Esophagus (tissue), 2 donors: Measurements from ENCODE around the gene CRELD2. TPM values are rescaled to one million over a fixed set of nuclear protein-coding genes. Genes with fewer than 3 reads are reported as not detected.
A peak's percentile ranks its signal among the peaks of the same experiment; 100 is the strongest.

Experiments used
- H3K27ac ChIP-seq, 2 donors: one replicate each; pipeline ENCODE4 v1.5.1; 2013; ENCODE audit warnings: low read depth in 2 of 2, mild to moderate bottlenecking in 2 of 2, inconsistent platforms in 1 of 2, low read length in 1 of 2, moderate library complexity in 1 of 2
- H3K27me3 ChIP-seq, 2 donors: one replicate each; pipeline ENCODE4 v1.6.1; 2013; ENCODE audit warnings: low read length in 2 of 2, control low read depth in 1 of 2, mild to moderate bottlenecking in 1 of 2; ENCODE audit not compliant: insufficient read depth in 2 of 2, control insufficient read depth in 1 of 2
- H3K36me3 ChIP-seq, 2 donors: one replicate each; pipeline ENCODE4 v1.6.1; 2013; ENCODE audit warnings: low read length in 1 of 2; ENCODE audit not compliant: control insufficient read depth in 2 of 2, insufficient read depth in 2 of 2
- H3K4me1 ChIP-seq, 2 donors: one replicate each; pipeline ENCODE4 v1.6.1; 2013; ENCODE audit warnings: low read length in 1 of 2; ENCODE audit not compliant: control insufficient read depth in 2 of 2, insufficient read depth in 2 of 2
- H3K4me3 ChIP-seq, 2 donors: one replicate each; pipeline ENCODE4 v1.5.1; 2013; ENCODE audit warnings: low read length in 2 of 2, mild to moderate bottlenecking in 2 of 2, low read depth in 1 of 2, moderate library complexity in 1 of 2
- H3K9me3 ChIP-seq, 2 donors: one replicate each; pipeline ENCODE4 v1.6.1; 2013; ENCODE audit warnings: mild to moderate bottlenecking in 2 of 2, low read depth in 1 of 2, low read length in 1 of 2, moderate library complexity in 1 of 2; ENCODE audit not compliant: control insufficient read depth in 2 of 2, insufficient read depth in 1 of 2
- WGBS, 2 donors: extraction: QIAGEN DNeasy Blood & Tissue Kit; methylation state at CpG; one replicate each; pipeline ENCODE4 v1.1.7; 2013; 5-methylcytosine and 5-hydroxymethylcytosine counted together
- polyA plus RNA-seq, 2 donors: library from polyadenylated mRNA; stranded (reverse); fragments of 200-250 nt; gene quantifications; one replicate each; pipeline ENCODE4 v1.2.3, GENCODE V29; 2013
- donor health status: healthy with polysubstance abuse.
- donor health status: Bipolar disorder and iron deficiency.

The CRELD2 gene
- polyA plus RNA-seq, 2 donors = 16.1 to 31.2 TPM

DNA sequence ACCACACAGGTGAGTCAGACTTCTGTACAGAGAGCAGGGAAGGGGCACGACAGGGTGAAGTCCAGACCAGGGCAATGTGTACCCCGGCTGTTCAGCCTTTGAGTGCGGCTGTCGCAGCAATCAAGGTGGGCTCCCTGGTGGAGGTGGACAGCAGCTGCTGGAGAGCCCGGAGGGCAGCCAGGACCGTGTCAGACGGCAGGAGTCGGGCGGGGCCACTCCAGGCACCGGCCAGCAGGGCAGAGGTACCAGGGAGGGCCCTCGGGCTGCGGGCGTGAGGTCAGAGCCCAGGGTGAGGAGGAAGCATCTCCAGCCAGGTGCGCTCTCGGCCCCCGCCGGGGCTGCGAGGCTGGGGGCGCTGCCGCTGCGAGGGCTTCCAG is 41.3 kb downstream of the CRELD2 start:
- Histone ChIP-seq H3K4me3 (peak overlapping the region; percentile 87 to 97), H3K9me3 (no peaks in the 10 kb centered on the region), H3K4me1 (peaks cover 0 to 23% of the 10 kb centered on the region in 2 donors), H3K36me3 (peaks cover 10 to 28% of the 10 kb centered on the region in 2 donors), H3K27me3 (no peaks in the 10 kb centered on the region), H3K27ac (peak overlapping the region; percentile 86 to 98)
- WGBS, 2 donors = 6 to 7% methylated on average over 21 of the region's 21 CpGs

DNA sequence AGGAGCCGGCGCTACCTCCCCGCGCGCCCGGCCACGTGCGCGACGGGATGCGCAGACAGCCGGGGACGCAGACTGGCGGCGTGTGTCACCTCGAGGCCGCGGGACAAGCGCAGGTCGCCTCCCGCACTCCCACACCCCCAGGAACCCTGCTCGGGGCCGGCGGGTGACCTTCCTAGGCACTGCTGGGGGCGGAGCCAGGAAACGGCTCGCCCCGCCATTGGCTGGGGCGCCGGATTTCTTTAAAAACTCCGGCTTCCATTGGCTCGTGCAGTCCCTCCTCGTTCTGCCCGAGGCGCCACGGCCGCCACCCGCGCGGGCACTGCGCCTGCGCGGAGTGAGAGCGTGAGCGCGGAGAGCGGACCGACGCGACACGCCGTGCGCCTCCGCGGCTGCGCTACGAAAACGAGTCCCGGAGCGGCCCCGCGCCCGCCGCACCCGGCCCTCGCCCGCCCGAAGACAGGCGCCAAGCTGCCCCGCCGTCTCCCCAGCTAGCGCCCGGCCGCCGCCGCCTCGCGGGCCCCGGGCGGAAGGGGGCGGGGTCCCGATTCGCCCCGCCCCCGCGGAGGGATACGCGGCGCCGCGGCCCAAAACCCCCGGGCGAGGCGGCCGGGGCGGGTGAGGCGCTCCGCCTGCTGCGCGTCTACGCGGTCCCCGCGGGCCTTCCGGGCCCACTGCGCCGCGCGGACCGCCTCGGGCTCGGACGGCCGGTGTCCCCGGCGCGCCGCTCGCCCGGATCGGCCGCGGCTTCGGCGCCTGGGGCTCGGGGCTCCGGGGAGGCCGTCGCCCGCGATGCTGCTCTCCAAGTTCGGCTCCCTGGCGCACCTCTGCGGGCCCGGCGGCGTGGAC is 41.9 kb downstream of the CRELD2 start, which contains the start of gene PIM3:
Gene PIM3, plus strand, starts transcription at position 614 of the 846 bp plus-strand sequence. Its CDS starts 176 bp downstream, at position 790.
- peaks cover 0 to 20% of the 10 kb centered on the region in 2 donors for H3K4me1 ChIP-seq
- peak within 1 kb of the TSS; percentile 98 to 99 for H3K27ac ChIP-seq
- no peaks in the 10 kb centered on the region for H3K9me3 ChIP-seq
- 1% methylated on average over 80 to 137 of the region's 137 CpGs for WGBS, 2 donors
- H3K36me3 ChIP-seq = peaks cover 10 to 31% of the 10 kb centered on the region in 2 donors
- H3K27me3 ChIP-seq = no peaks in the 10 kb centered on the region
- peak within 1 kb of the TSS; percentile 87 to 97 for H3K4me3 ChIP-seq

DNA sequence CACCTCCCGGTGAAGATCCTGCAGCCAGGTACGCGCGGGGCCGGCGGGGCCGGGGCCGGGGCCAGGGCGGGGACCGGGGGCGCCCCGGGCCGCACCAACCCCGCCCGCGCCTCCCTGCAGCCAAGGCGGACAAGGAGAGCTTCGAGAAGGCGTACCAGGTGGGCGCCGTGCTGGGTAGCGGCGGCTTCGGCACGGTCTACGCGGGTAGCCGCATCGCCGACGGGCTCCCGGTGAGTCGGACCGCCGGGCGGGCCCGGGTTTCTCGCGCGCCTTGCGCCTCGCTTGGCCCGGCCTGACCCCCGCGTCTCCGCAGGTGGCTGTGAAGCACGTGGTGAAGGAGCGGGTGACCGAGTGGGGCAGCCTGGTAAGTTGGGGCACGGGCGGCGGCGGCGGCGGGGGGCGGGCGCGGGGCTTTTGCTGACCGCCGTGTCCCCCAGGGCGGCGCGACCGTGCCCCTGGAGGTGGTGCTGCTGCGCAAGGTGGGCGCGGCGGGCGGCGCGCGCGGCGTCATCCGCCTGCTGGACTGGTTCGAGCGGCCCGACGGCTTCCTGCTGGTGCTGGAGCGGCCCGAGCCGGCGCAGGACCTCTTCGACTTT is 42.7 kb downstream of the CRELD2 start:
- H3K27me3 ChIP-seq = no peaks in the 10 kb centered on the region
- peaks cover 0 to 20% of the 10 kb centered on the region in 2 donors for H3K4me1 ChIP-seq
- H3K36me3 ChIP-seq = peaks cover 10 to 31% of the 10 kb centered on the region in 2 donors
- peak overlapping the region; percentile 98 to 99 for H3K27ac ChIP-seq
- WGBS, 2 donors = 0 to 1% methylated on average over 59 to 84 of the region's 84 CpGs
- H3K9me3 ChIP-seq = no peaks in the 10 kb centered on the region
- peak overlapping the region; percentile 87 to 97 for H3K4me3 ChIP-seq

DNA sequence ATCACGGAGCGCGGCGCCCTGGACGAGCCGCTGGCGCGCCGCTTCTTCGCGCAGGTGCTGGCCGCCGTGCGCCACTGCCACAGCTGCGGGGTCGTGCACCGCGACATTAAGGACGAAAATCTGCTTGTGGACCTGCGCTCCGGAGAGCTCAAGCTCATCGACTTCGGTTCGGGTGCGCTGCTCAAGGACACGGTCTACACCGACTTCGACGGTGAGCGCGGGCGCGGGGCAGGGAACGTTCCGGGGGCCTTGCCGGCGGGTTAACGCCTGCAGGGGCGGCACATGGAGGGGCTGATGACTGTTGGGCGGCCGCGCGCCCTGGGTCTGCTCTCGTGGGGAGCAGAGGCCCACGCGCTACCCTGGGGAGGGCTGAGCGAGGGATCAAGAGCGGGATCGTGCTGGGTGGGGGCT is 43.2 kb downstream of the CRELD2 start:
- Histone ChIP-seq H3K27me3 (no peaks in the 10 kb centered on the region), H3K9me3 (no peaks in the 10 kb centered on the region), H3K27ac (peak overlapping the region; percentile 98 to 99), H3K4me1 (peaks cover 0 to 20% of the 10 kb centered on the region in 2 donors), H3K4me3 (peak overlapping the region; percentile 87 to 97), H3K36me3 (peaks cover 10 to 31% of the 10 kb centered on the region in 2 donors)
- WGBS, 2 donors = 0 to 2% methylated on average over 37 to 49 of the region's 49 CpGs

DNA sequence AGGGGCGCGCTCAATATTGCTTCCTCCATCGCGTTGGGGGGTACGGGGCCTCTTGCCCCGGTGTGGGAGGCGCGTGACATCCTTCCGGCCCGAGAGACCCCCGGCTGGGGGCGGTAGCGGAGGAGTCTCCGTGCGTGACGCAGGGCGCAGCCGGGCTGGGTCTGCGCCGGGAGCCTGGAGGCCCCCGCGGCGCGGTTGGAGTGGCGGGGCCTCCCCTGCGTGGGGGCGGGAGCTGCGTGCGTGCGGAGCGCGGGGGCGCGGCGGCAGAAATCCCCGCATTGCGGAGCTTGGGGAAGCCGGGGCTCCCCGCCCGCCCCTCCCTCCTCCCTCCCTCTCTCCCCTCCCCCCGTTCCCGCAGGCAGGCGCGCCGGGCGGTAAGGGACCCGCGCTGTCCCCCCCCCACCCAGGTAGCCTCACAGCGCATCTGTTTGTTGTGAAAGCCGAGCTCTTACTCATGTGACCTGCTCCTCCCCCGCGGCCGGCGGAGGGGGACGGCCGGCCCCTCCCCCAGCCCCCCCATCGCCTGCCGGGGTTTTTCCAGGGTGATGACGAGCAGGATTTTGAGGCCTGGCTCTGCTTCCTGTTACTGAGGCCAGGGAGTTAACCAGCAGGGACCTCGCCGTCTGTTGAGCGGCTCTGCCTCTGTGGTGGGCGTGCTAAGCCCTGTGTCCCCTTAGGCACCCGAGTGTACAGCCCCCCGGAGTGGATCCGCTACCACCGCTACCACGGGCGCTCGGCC is 43.7 kb downstream of the CRELD2 start:
- 1 to 6% methylated on average over 44 to 68 of the region's 70 CpGs for WGBS, 2 donors
- peaks cover 10 to 31% of the 10 kb centered on the region in 2 donors for H3K36me3 ChIP-seq
- H3K4me1 ChIP-seq = peaks cover 0 to 22% of the 10 kb centered on the region in 2 donors
- H3K27me3 ChIP-seq = no peaks in the 10 kb centered on the region
- peak overlapping the region; percentile 87 to 97 for H3K4me3 ChIP-seq
- no peaks in the 10 kb centered on the region for H3K9me3 ChIP-seq
- H3K27ac ChIP-seq = peak overlapping the region; percentile 98 to 99

DNA sequence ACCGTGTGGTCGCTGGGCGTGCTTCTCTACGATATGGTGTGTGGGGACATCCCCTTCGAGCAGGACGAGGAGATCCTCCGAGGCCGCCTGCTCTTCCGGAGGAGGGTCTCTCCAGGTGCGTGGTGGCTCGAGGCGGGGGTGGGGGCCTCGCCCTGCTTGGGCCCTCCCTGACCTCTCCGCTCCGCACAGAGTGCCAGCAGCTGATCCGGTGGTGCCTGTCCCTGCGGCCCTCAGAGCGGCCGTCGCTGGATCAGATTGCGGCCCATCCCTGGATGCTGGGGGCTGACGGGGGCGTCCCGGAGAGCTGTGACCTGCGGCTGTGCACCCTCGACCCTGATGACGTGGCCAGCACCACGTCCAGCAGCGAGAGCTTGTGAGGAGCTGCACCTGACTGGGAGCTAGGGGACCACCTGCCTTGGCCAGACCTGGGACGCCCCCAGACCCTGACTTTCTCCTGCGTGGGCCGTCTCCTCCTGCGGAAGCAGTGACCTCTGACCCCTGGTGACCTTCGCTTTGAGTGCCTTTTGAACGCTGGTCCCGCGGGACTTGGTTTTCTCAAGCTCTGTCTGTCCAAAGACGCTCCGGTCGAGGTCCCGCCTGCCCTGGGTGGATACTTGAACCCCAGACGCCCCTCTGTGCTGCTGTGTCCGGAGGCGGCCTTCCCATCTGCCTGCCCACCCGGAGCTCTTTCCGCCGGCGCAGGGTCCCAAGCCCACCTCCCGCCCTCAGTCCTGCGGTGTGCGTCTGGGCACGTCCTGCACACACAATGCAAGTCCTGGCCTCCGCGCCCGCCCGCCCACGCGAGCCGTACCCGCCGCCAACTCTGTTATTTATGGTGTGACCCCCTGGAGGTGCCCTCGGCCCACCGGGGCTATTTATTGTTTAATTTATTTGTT is 44.6 kb downstream of the CRELD2 start:
- H3K9me3 ChIP-seq = no peaks in the 10 kb centered on the region
- H3K27ac ChIP-seq = peak overlapping the region; percentile 98 to 99
- peaks cover 10 to 34% of the 10 kb centered on the region in 2 donors for H3K36me3 ChIP-seq
- H3K4me1 ChIP-seq = peaks cover 0 to 23% of the 10 kb centered on the region in 2 donors
- WGBS, 2 donors = 31 to 44% methylated on average over 63 of the region's 63 CpGs
- H3K27me3 ChIP-seq = no peaks in the 10 kb centered on the region
- H3K4me3 ChIP-seq = peak overlapping the region; percentile 87 to 97

DNA sequence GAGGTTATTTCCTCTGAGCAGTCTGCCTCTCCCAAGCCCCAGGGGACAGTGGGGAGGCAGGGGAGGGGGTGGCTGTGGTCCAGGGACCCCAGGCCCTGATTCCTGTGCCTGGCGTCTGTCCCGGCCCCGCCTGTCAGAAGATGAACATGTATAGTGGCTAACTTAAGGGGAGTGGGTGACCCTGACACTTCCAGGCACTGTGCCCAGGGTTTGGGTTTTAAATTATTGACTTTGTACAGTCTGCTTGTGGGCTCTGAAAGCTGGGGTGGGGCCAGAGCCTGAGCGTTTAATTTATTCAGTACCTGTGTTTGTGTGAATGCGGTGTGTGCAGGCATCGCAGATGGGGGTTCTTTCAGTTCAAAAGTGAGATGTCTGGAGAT is 45.2 kb downstream of the CRELD2 start:
- Histone ChIP-seq H3K4me1 (peaks cover 0 to 26% of the 10 kb centered on the region in 2 donors), H3K27me3 (no peaks in the 10 kb centered on the region), H3K9me3 (no peaks in the 10 kb centered on the region), H3K36me3 (peaks cover 10 to 34% of the 10 kb centered on the region in 2 donors), H3K4me3 (peak overlapping the region; percentile 87 to 97), H3K27ac (peak overlapping the region; percentile 15 to 24)
- WGBS, 2 donors = 44 to 55% methylated on average over 6 of the region's 6 CpGs

DNA sequence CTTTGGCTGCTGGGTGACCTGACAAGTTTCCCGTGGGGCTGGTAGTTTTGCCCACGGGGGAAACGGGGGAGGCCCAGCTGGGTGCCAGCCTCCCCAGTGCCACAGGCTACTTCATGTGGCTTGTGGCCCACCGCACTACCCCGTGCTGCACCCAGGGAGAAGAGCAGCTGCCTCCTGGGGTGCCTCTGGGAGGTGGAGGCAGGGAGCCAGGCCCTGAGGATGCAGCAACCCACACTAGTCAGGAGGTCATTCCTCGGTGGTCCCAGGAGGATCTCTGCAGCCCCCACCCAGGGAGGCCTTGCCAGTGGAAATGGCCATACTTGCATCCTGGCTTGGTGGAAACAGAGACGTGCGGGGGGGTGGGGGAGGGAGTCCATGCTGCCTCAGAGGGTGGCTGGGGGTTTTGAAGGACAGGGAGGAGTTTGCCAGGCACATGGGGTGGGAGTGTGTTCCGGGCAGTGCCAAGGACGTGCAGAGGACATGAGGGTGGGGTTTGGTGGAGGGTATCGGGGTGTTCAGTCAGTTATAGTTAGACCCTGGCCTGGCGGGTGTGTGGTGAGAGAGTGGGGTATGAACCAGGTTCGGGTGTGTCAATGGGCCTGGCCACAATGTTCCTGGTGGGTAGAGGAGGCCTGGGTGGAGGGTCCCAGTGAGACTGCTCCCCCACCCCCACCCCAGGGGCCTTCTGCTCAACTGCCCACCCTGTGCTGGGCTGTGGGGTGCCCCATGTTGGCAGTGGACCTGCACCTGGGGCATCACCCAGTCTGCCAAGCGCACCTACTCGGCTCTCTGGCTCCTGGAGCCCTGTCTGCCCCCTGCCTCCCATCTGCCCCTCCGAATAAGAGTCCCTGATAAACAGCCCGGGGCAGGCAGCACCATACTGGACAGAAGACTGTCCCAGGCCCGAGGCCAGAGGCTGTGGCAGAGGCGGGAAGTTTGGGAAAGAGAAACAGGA is 46.0 kb downstream of the CRELD2 start:
- Histone ChIP-seq H3K27ac (peak overlapping the region; percentile 22 to 53), H3K4me3 (peak overlapping the region; percentile 31 to 87), H3K36me3 (peaks cover 10 to 34% of the 10 kb centered on the region in 2 donors), H3K27me3 (no peaks in the 10 kb centered on the region), H3K4me1 (peaks cover 0 to 26% of the 10 kb centered on the region in 2 donors), H3K9me3 (no peaks in the 10 kb centered on the region)
- WGBS, 2 donors = 60 to 62% methylated on average over 19 of the region's 19 CpGs
